Mesenchymal stem cell (in vitro differentiated cells and primary cell): ENCODE data around the gene SAA2.
A peak's percentile ranks its signal among the peaks of the same experiment; 100 is the strongest.
"Not testable (repeated sequence)": the region's sequence is repeated elsewhere in the genome, so short reads cannot be mapped to it uniquely, and the experiment has no call there.

Source experiments
- DNase-seq: peaks from one replicate; pipeline ENCODE4 v3.0.0-alpha.2; 2013
- H2AFZ ChIP-seq: one replicate; pipeline ENCODE4 v1.6.1; 2013; ENCODE audit warnings: low read depth, mild to moderate bottlenecking, control low read depth, inconsistent platforms, low read length, moderate library complexity
- H2AK5ac ChIP-seq: 2 replicates; pipeline ENCODE4 v1.6.1; 2013; ENCODE audit warnings: low read length, moderate library complexity, mild to moderate bottlenecking, inconsistent platforms; ENCODE audit not compliant: severe bottlenecking
- H2BK120ac ChIP-seq: one replicate; pipeline ENCODE4 v1.6.1; 2013; ENCODE audit warnings: low read depth, mild to moderate bottlenecking, inconsistent platforms, low read length, moderate library complexity
- H2BK12ac ChIP-seq, 2 experiments: one replicate each; pipeline ENCODE4 v1.6.1; 2013; ENCODE audit warnings: inconsistent platforms in 2 of 2, low read length in 2 of 2, mild to moderate bottlenecking in 2 of 2, moderate library complexity in 2 of 2, control low read depth in 1 of 2
- H2BK15ac ChIP-seq: one replicate; pipeline ENCODE4 v1.6.1; 2013; ENCODE audit warnings: mild to moderate bottlenecking, low read depth, inconsistent platforms; ENCODE audit not compliant: poor library complexity, severe bottlenecking
- H2BK5ac ChIP-seq: 2 replicates; pipeline ENCODE4 v1.6.1; 2013; ENCODE audit warnings: low read depth, mild to moderate bottlenecking, low read length, control low read depth, inconsistent platforms; ENCODE audit not compliant: poor library complexity, severe bottlenecking
- H3K14ac ChIP-seq, 2 experiments: one replicate each; pipeline ENCODE4 v1.6.1; 2013; ENCODE audit warnings: inconsistent platforms in 2 of 2, low read length in 2 of 2, control low read depth in 1 of 2, mild to moderate bottlenecking in 1 of 2, moderate library complexity in 1 of 2
- H3K18ac ChIP-seq, 2 experiments: one replicate each; pipeline ENCODE4 v1.6.1; 2013; ENCODE audit warnings: inconsistent platforms in 2 of 2, low read length in 2 of 2, control low read depth in 1 of 2, low read depth in 1 of 2, mild to moderate bottlenecking in 1 of 2
- H3K23ac ChIP-seq, 2 experiments: one replicate each; pipeline ENCODE4 v1.6.1; 2013; ENCODE audit warnings: inconsistent platforms in 2 of 2, low read length in 2 of 2, mild to moderate bottlenecking in 2 of 2, moderate library complexity in 2 of 2, control low read depth in 1 of 2
- H3K27ac ChIP-seq: 2 replicates; pipeline ENCODE4 v1.5.1; 2013; ENCODE audit warnings: mild to moderate bottlenecking, moderate library complexity, low read length, control low read depth, inconsistent platforms; ENCODE audit not compliant: poor library complexity, severe bottlenecking
- H3K27me3 ChIP-seq, 2 experiments: 2 replicates each; pipeline versions ENCODE4 v1.6.1 to v1.7.0; 2013; ENCODE audit warnings: low read length in 2 of 2, mild to moderate bottlenecking in 2 of 2, moderate library complexity in 2 of 2, control low read depth in 1 of 2, inconsistent platforms in 1 of 2; ENCODE audit not compliant: control insufficient read depth in 1 of 2, insufficient read depth in 1 of 2
- H3K36me3 ChIP-seq, 2 experiments: 2 replicates each; pipeline versions ENCODE4 v1.6.1 to v1.7.0; 2013; ENCODE audit warnings: low read length in 2 of 2, control low read depth in 1 of 2, inconsistent platforms in 1 of 2, low read depth in 1 of 2, mild to moderate bottlenecking in 1 of 2; ENCODE audit not compliant: insufficient read depth in 2 of 2, control insufficient read depth in 1 of 2
- H3K4ac ChIP-seq, 2 experiments: one replicate each; pipeline ENCODE4 v1.6.1; 2013; ENCODE audit warnings: inconsistent platforms in 2 of 2, low read length in 2 of 2, mild to moderate bottlenecking in 2 of 2, moderate library complexity in 2 of 2, control low read depth in 1 of 2, low read depth in 1 of 2
- H3K4me1 ChIP-seq: 2 replicates; pipeline ENCODE4 v1.6.1; 2013; ENCODE audit warnings: low read depth, low read length, control low read depth; ENCODE audit not compliant: control insufficient read depth, insufficient read depth
- H3K4me2 ChIP-seq: 2 replicates; pipeline ENCODE4 v1.6.1; 2013; ENCODE audit warnings: low read length, mild to moderate bottlenecking, inconsistent platforms; ENCODE audit not compliant: poor library complexity, severe bottlenecking
- H3K4me3 ChIP-seq, 2 experiments: 2 replicates each; pipeline versions ENCODE4 v1.5.1 to v1.7.0; 2013; ENCODE audit warnings: low read length in 2 of 2, mild to moderate bottlenecking in 2 of 2, control low read depth in 1 of 2, low read depth in 1 of 2; ENCODE audit not compliant: insufficient read depth in 1 of 2
- H3K79me1 ChIP-seq: replicated peaks from 2 replicates; pipeline ENCODE4 v1.6.1; 2013; ENCODE audit warnings: mild to moderate bottlenecking, control low read depth, low read length, inconsistent platforms; ENCODE audit not compliant: poor library complexity, severe bottlenecking
- H3K9ac ChIP-seq: 2 replicates; pipeline ENCODE4 v1.7.0; 2013; ENCODE audit warnings: mild to moderate bottlenecking, low read length, moderate library complexity
- H3K9me3 ChIP-seq: 2 replicates; pipeline ENCODE4 v1.7.0; 2013; ENCODE audit warnings: mild to moderate bottlenecking, low read length; ENCODE audit not compliant: control insufficient read depth
- H4K8ac ChIP-seq: one replicate; pipeline ENCODE4 v1.6.1; 2013; ENCODE audit warnings: inconsistent platforms, mild to moderate bottlenecking, low read length, moderate library complexity
- H4K91ac ChIP-seq: one replicate; pipeline ENCODE4 v1.6.1; 2013; ENCODE audit warnings: mild to moderate bottlenecking, low read length, inconsistent platforms
- WGBS: methylation state at CpG from one replicate; pipeline ENCODE4 v1.1.7; 2013; ENCODE audit warnings: mixed read lengths; 5-methylcytosine and 5-hydroxymethylcytosine counted together

Gene SAA2

DNA sequence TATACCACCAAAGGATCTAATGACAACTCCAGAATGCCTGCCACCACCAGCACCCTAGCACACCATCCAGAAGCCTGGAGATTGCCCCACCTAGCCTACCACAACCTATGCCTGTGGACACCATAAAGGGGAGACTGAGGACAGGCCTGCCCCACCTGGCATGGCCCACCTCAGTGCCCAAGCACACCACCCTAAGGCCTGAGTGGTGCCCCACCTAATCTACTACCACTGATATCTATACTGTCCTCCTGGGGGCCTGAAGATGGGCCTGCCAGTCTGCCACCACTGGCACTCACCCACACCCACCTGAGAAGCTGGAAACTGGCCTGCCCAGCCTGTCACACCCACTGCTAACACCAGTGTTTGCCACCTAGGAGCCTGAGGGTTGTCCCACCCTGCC is 43.7 kb downstream of the SAA2 start:
- Histone ChIP-seq H2BK12ac (no peak overlapping the region), H3K79me1 (no peaks in the 10 kb centered on the region), H3K23ac (no peak overlapping the region), H3K4me3 (no peak overlapping the region), H2BK15ac (no peak overlapping the region), H2BK120ac (no peak overlapping the region), H3K18ac (no peak overlapping the region), H3K9me3 (no peaks in the 10 kb centered on the region), H3K27ac (no peak overlapping the region), H2AFZ (no peak overlapping the region), H4K8ac (no peak overlapping the region), H3K14ac (no peak overlapping the region), H3K4me2 (no peak overlapping the region), H3K4me1 (no peaks in the 10 kb centered on the region), H3K27me3 (peaks cover 12 to 37% of the 10 kb centered on the region in 2 experiments), H2AK5ac (no peak overlapping the region), H3K4ac (no peak overlapping the region), H3K9ac (no peak overlapping the region), H4K91ac (no peak overlapping the region), H3K36me3 (no peaks in the 10 kb centered on the region), H2BK5ac (no peak overlapping the region)
- no peak for DNase-seq

GRCh38 chr11:18204220-18204619 is 44.2 kb downstream of the SAA2 start:
- H3K9me3 ChIP-seq: no peaks in the 10 kb centered on the region
- H2BK120ac ChIP-seq: no peak overlapping the region
- no peak overlapping the region for H3K18ac ChIP-seq
- H2BK5ac ChIP-seq: no peak overlapping the region
- no peaks in the 10 kb centered on the region for H3K36me3 ChIP-seq
- no peak overlapping the region for H3K27ac ChIP-seq
- H2AFZ ChIP-seq: no peak overlapping the region
- H2AK5ac ChIP-seq: no peak overlapping the region
- no peaks in the 10 kb centered on the region for H3K79me1 ChIP-seq
- no peak overlapping the region for H3K14ac ChIP-seq
- H4K91ac ChIP-seq: no peak overlapping the region
- H3K4me2 ChIP-seq: no peak overlapping the region
- H3K9ac ChIP-seq: no peak overlapping the region
- no peak overlapping the region for H3K4ac ChIP-seq
- no peak overlapping the region for H3K4me3 ChIP-seq
- no peak overlapping the region for H2BK12ac ChIP-seq
- no peak overlapping the region for H2BK15ac ChIP-seq
- peaks cover 12 to 31% of the 10 kb centered on the region in 2 experiments for H3K27me3 ChIP-seq
- DNase-seq: no peak
- no peak overlapping the region for H3K23ac ChIP-seq
- H3K4me1 ChIP-seq: no peaks in the 10 kb centered on the region
- H4K8ac ChIP-seq: no peak overlapping the region
- 79% methylated on average over 3 of the region's 3 CpGs for WGBS

DNA sequence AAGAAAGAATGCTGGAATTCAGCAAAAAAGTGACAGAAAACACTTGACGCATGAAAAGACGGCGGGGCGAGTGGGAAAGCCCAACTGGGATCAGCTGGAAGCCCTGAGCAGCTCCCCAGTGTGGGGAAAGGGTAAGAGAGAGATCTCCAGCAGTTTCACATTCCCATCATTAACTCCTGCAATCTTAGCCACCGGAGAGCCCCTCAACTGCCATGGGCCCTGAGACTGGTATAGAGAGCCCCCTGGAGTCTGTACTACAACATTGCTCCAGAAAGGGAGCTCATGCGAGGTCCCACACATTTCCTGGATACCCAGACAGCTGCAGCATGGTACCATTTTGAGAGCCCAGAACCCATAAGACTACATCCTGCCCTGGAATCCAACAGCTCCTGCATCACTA is 44.7 kb downstream of the SAA2 start:
- no peak overlapping the region for H3K4me3 ChIP-seq
- H3K4me2 ChIP-seq: no peak overlapping the region
- H3K36me3 ChIP-seq: no peaks in the 10 kb centered on the region
- no peaks in the 10 kb centered on the region for H3K4me1 ChIP-seq
- H3K79me1 ChIP-seq: no peaks in the 10 kb centered on the region
- no peak overlapping the region for H3K14ac ChIP-seq
- H2BK120ac ChIP-seq: no peak overlapping the region
- no peak overlapping the region for H2BK5ac ChIP-seq
- H3K4ac ChIP-seq: no peak overlapping the region
- no peak overlapping the region for H2AK5ac ChIP-seq
- WGBS: 8% methylated on average over 6 of the region's 6 CpGs
- H3K27ac ChIP-seq: no peak overlapping the region
- no peak overlapping the region for H2BK15ac ChIP-seq
- H3K18ac ChIP-seq: no peak overlapping the region
- H4K91ac ChIP-seq: no peak overlapping the region
- DNase-seq: peak; percentile 16
- H4K8ac ChIP-seq: no peak overlapping the region
- H3K9ac ChIP-seq: no peak overlapping the region
- H2BK12ac ChIP-seq: no peak overlapping the region
- H3K27me3 ChIP-seq: peaks cover 12 to 28% of the 10 kb centered on the region in 2 experiments
- no peaks in the 10 kb centered on the region for H3K9me3 ChIP-seq
- no peak overlapping the region for H3K23ac ChIP-seq
- no peak overlapping the region for H2AFZ ChIP-seq

- H3K79me1 ChIP-seq, H3K9me3 ChIP-seq, H3K4me2 ChIP-seq, H3K23ac ChIP-seq, H2BK5ac ChIP-seq, H3K4me1 ChIP-seq, H3K14ac ChIP-seq, H2AK5ac ChIP-seq, H3K36me3 ChIP-seq, H4K91ac ChIP-seq, H4K8ac ChIP-seq, H3K18ac ChIP-seq, H2BK12ac ChIP-seq, H2BK15ac ChIP-seq, H3K27ac ChIP-seq, H2AFZ ChIP-seq, H3K9ac ChIP-seq, H2BK120ac ChIP-seq, H3K4me3 ChIP-seq, H3K4ac ChIP-seq, DNase-seq: not testable (repeated sequence)
- 25% methylated on average over 1 of the region's 3 CpGs for WGBS
- peaks cover 3 to 21% of the 10 kb centered on the region in 2 experiments for H3K27me3 ChIP-seq
Observed at GRCh38 chr11:18197738-18198137, 50.7 kb downstream of the SAA2 start.
